ENCODE results near the gene ZBTB46.

The ZBTB46 gene

GRCh38 chr20:63741354-63741675 is 89.7 kb downstream of the ZBTB46 start:
- no peak for TF ChIP-seq CTCF (IDR thresholded peaks at IDR 0.05; ENCODE audit: low read depth, low read length, missing control alignments)
- H3K4me3 ChIP-seq (ENCODE audit: low read depth, low read length), result no peak overlapping the region
- DNase-seq (ENCODE audit: low read depth), result no peak

GRCh38 chr20:63740627-63741353 is 90.3 kb downstream of the ZBTB46 start:
- TF ChIP-seq CTCF (IDR thresholded peaks at IDR 0.05; ENCODE audit: low read depth, low read length, missing control alignments), result no peak
- no peak for DNase-seq (ENCODE audit: low read depth)
- H3K4me3 ChIP-seq (ENCODE audit: low read depth, low read length), result peak overlapping the region; percentile 61

GRCh38 chr20:63740070-63740626 is 90.9 kb downstream of the ZBTB46 start:
- no peak for DNase-seq (ENCODE audit: low read depth)
- H3K4me3 ChIP-seq (ENCODE audit: low read depth, low read length), result peak overlapping the region; percentile 61
- no peak for TF ChIP-seq CTCF (IDR thresholded peaks at IDR 0.05; ENCODE audit: low read depth, low read length, missing control alignments)

GRCh38 chr20:63739130-63740069 is 91.7 kb downstream of the ZBTB46 start, which contains the start of gene SLC2A4RG:
SLC2A4RG (plus strand) TSS chr20:63739776; CDS start chr20:63739913, 137 bp downstream.
- no peak for TF ChIP-seq CTCF (IDR thresholded peaks at IDR 0.05; ENCODE audit: low read depth, low read length, missing control alignments)
- no peak for DNase-seq (ENCODE audit: low read depth)
- H3K4me3 ChIP-seq (ENCODE audit: low read depth, low read length), result peak within 1 kb of the TSS; percentile 65

- no peak for DNase-seq (ENCODE audit: low read depth)
- no peak for TF ChIP-seq CTCF (IDR thresholded peaks at IDR 0.05; ENCODE audit: low read depth, low read length, missing control alignments)
- H3K4me3 ChIP-seq (ENCODE audit: low read depth, low read length), result peak overlapping the region; percentile 65
Observed at GRCh38 chr20:63738687-63739129, 92.4 kb downstream of the ZBTB46 start.

- TF ChIP-seq CTCF (IDR thresholded peaks at IDR 0.05; ENCODE audit: low read depth, low read length, missing control alignments), result no peak
- H3K4me3 ChIP-seq (ENCODE audit: low read depth, low read length), result peak overlapping the region; percentile 65
- DNase-seq (ENCODE audit: low read depth), result no peak
Observed at GRCh38 chr20:63737945-63738686, 92.9 kb downstream of the ZBTB46 start.

Measured in GM12864 (cell line).